Lower leg skin (tissue), 3 donors: Measurements from ENCODE around the gene BUD31.

Source experiments
- CTCF ChIP-seq, 3 donors: fragments of 450-650 bp; IDR thresholded peaks; one replicate each; pipeline ENCODE4 v1.5.1; 2016; ENCODE audit warnings: antibody characterized with exemption in 3 of 3, mild to moderate bottlenecking in 3 of 3, moderate library complexity in 2 of 3
- POLR2A ChIP-seq, 2 donors: fragments of 450-650 bp; IDR thresholded peaks; one replicate each; pipeline ENCODE4 v1.6.1; 2016 to 2017; ENCODE audit warnings: antibody characterized with exemption in 2 of 2, mild to moderate bottlenecking in 1 of 2, moderate library complexity in 1 of 2

- TF ChIP-seq CTCF (IDR thresholded peaks at IDR 0.05) (no peak), POLR2A (IDR thresholded peaks at IDR 0.05) (no peak)
Observed at GRCh38 chr7:99392659-99393354, 16.0 kb upstream of the BUD31 start.
